ENCODE measurements around the gene TP53BP2.

GRCh38 chr1:223742856-223743517 lies 102.8 kb downstream of the TP53BP2 start:
- TF ChIP-seq CTCF (IDR thresholded peaks at IDR 0.05 in 4 of 5, conservative IDR thresholded peaks at IDR 0.05 in 1 of 5), result no peak
- TF ChIP-seq POLR2A (IDR thresholded peaks at IDR 0.05), result no peak

Measured in gastrocnemius medialis (tissue), 4 donors.